Measurements from ENCODE around the gene FERMT1. TPM values are rescaled to one million over a fixed set of nuclear protein-coding genes. Genes with fewer than 3 reads are reported as not detected.

The FERMT1 gene, protein sequence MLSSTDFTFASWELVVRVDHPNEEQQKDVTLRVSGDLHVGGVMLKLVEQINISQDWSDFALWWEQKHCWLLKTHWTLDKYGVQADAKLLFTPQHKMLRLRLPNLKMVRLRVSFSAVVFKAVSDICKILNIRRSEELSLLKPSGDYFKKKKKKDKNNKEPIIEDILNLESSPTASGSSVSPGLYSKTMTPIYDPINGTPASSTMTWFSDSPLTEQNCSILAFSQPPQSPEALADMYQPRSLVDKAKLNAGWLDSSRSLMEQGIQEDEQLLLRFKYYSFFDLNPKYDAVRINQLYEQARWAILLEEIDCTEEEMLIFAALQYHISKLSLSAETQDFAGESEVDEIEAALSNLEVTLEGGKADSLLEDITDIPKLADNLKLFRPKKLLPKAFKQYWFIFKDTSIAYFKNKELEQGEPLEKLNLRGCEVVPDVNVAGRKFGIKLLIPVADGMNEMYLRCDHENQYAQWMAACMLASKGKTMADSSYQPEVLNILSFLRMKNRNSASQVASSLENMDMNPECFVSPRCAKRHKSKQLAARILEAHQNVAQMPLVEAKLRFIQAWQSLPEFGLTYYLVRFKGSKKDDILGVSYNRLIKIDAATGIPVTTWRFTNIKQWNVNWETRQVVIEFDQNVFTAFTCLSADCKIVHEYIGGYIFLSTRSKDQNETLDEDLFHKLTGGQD
- total RNA-seq = 17.2 and 17.3 TPM in 2 replicates

DNA sequence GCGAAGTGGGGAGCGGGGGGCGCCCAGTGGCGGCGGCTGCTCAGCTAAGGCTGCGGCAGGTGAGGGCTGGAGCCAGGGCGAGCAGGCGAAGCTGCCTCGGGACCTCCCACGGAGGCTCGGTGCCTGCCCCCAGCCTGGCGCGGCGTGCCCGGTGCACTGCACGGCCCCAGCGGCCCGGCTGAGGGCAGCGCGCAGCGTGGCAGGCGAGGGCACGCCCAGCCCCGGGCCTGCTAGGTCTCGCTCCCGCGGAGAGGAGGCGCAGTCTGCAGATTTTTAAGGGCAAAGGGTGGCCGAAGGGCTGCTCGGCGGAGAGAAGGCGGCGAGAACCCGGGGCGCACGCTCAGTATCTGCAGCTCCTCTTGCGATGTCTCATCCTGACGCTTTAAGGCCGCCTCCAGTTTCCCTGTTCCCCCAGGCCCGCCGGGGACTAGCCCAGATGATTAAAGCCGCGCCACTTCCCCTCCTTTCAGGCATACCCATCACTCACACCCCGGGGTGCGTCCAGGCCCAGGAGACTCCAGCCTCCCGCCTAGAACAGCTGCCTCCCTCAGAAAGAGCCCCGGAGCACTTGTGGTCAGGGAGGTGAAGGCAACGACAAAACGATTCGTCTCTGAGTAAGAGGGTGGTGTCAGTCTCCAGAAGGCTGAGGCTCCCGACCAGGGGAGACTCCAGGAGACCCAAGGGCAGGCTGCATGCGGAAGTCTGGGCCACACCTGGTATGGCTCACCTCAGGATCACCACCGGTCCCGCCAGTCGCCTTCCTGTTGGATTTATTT is at the start of gene FERMT1:
Gene FERMT1, minus strand, starts transcription at position 158 of the 776 bp plus-strand sequence. CDS start 3,476 bp downstream, outside the sequence.

DNA sequence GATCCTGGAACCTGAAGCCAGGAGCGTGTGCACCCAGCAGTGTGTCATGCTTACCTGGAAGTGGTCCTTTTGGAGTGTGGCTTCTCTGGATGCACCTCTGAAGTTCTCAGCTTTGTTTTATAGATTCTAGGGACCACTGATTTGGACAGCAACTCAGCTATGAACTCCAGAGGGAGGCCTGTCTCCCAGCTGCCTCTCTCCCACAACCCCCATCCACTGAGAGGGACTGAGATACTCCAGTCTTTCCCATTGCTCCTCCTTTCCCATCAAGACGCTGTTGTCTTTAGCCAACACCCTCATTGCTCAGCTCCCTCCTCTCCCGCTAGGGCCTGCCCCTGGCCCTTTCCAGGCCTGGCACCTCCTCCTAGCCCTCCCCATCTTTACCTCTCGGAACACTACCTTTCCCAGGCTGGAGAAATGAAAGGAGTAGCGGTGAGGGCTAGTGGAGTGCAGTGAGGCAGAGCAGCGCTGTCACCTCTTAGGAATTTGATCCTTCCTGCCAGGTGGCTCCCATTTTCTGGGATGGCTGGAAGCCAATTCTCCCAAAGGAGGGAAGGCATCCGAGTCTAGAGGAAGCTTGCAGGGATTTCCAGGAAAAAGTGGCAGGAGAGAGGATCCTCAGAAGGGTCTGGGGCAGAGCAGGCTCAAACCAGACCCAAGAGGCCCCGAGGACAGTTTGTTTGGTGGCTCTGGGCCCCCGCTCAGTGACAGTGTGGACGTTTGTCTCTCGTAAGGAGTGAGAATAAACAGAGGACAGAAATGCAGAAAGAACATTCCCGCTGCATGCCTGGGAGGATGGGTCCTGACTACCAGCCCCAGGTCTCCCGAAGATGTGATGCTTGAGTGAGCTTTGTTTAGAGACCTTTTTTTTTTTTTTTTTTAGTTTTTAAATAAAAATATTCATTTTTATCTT is 68.8 kb downstream of the FERMT1 start, which contains the start of gene LRRN4:
Gene LRRN4, minus strand, starts transcription at position 285 of the 913 bp plus-strand sequence. CDS start 1,261 bp downstream, outside the sequence.

Other genes starting within 250 kb of the FERMT1 start
- gene CHGB, start 211.5 kb downstream of the FERMT1 start, total RNA-seq = not detected in 2 replicates
- 7.3 and 14.9 TPM in 2 replicates for gene TRMT6, start 172.5 kb downstream of the FERMT1 start, total RNA-seq
- 8.1 and 18.0 TPM in 2 replicates for gene MCM8, start 172.4 kb downstream of the FERMT1 start, total RNA-seq
- gene CRLS1, start 116.9 kb downstream of the FERMT1 start, total RNA-seq = 45.9 and 46.7 TPM in 2 replicates
- not detected in 2 replicates for gene LRRN4, start 69.0 kb downstream of the FERMT1 start, total RNA-seq

Data from subcutaneous preadipocyte (primary cell).